ENCODE data around the gene SGSM2. TPM values are rescaled to one million over a fixed set of nuclear protein-coding genes. Genes with fewer than 3 reads are reported as not detected.

Gene SGSM2
- total and polyA plus RNA-seq, 2 experiments from 2014 or later: 99.3 to 106 TPM

- Histone ChIP-seq H3K4me1 (ENCODE audit: low read depth) (no peaks in the 10 kb centered on the region), H3K27ac (no peak overlapping the region), H3K4me3 (no peak overlapping the region), H3K9me3 (ENCODE audit: low read depth) (no peaks in the 10 kb centered on the region), H3K27me3 (no peaks in the 10 kb centered on the region), H3K36me3 (peaks cover 46% of the 10 kb centered on the region)
- no peak for TF ChIP-seq CTCF (IDR thresholded peaks at IDR 0.05; ENCODE audit: low read depth, low read length)
- no peak for DNase-seq (ENCODE audit: low read depth in 1 of 2, low spot score in 1 of 2)
Measured at GRCh38 chr17:2299136-2299535, 38.2 kb upstream of the SGSM2 start.

- Histone ChIP-seq H3K4me1 (ENCODE audit: low read depth) (no peaks in the 10 kb centered on the region), H3K4me3 (no peak overlapping the region), H3K9me3 (ENCODE audit: low read depth) (no peaks in the 10 kb centered on the region), H3K27ac (no peak overlapping the region), H3K27me3 (no peaks in the 10 kb centered on the region), H3K36me3 (peaks cover 42% of the 10 kb centered on the region)
- TF ChIP-seq CTCF (IDR thresholded peaks at IDR 0.05; ENCODE audit: low read depth, low read length): no peak
- no peak for DNase-seq (ENCODE audit: low read depth in 1 of 2, low spot score in 1 of 2)
Measured at GRCh38 chr17:2299756-2300155, 37.5 kb upstream of the SGSM2 start.

- peaks cover 17% of the 10 kb centered on the region for H3K36me3 ChIP-seq
- H3K9me3 ChIP-seq (ENCODE audit: low read depth): no peaks in the 10 kb centered on the region
- peak overlapping the region; percentile 93 for H3K27ac ChIP-seq
- DNase-seq (ENCODE audit: low read depth in 1 of 2, low spot score in 1 of 2): peak in 1 of 2 donors; percentile 16
- peak overlapping the region; percentile 77 for H3K4me3 ChIP-seq
- H3K4me1 ChIP-seq (ENCODE audit: low read depth): no peaks in the 10 kb centered on the region
- TF ChIP-seq CTCF (IDR thresholded peaks at IDR 0.05; ENCODE audit: low read depth, low read length): no peak
- H3K27me3 ChIP-seq: no peaks in the 10 kb centered on the region
Measured at GRCh38 chr17:2302778-2303203, 34.5 kb upstream of the SGSM2 start.

GRCh38 chr17:2303204-2304188, 33.8 kb upstream of the SGSM2 start, which contains the start of the genes SMG6 and SRR:
SMG6 (minus strand) TSS chr17:2303785; CDS start chr17:2303720, 65 bp downstream.
SRR (plus strand) TSS chr17:2303950; CDS start chr17:2315561, 11,611 bp downstream.
- Histone ChIP-seq H3K36me3 (peaks cover 13% of the 10 kb centered on the region), H3K9me3 (ENCODE audit: low read depth) (no peaks in the 10 kb centered on the region), H3K27ac (peak within 1 kb of the TSS; percentile 93), H3K4me3 (peak within 1 kb of the TSS; percentile 77), H3K27me3 (no peaks in the 10 kb centered on the region), H3K4me1 (ENCODE audit: low read depth) (no peaks in the 10 kb centered on the region)
- no peak for TF ChIP-seq CTCF (IDR thresholded peaks at IDR 0.05; ENCODE audit: low read depth, low read length)
- peak; percentile 93 to 94 for DNase-seq (ENCODE audit: low read depth in 1 of 2, low spot score in 1 of 2)

DNA sequence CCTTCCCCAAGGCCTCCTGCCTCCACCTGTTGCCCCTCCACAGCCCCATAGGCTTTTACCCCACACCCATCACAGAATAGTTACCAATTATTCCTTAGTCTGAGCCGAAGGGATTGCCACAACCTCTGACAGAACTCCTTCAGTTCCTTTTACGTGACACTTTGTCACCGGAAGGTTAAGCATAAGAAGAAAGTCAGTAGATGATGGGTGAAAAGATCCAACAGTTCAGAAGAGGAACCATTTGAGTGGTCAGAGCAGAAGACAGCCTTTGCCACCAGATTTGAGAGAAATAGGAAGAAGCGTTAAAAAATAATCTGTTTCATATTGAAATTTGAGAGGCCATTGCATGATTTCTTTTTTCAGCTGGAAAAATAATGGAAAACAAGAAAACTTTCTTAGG, 32.4 kb upstream of the SGSM2 start:
- TF ChIP-seq CTCF (IDR thresholded peaks at IDR 0.05; ENCODE audit: low read depth, low read length): no peak
- Histone ChIP-seq H3K4me1 (ENCODE audit: low read depth) (no peaks in the 10 kb centered on the region), H3K4me3 (no peak overlapping the region), H3K36me3 (peaks cover 4% of the 10 kb centered on the region), H3K27ac (no peak overlapping the region), H3K9me3 (ENCODE audit: low read depth) (no peaks in the 10 kb centered on the region), H3K27me3 (no peaks in the 10 kb centered on the region)
- no peak for DNase-seq (ENCODE audit: low read depth in 1 of 2, low spot score in 1 of 2)
